K562 (cell line): Measurements from ENCODE around the gene DHRS2. TPM values are rescaled to one million over a fixed set of nuclear protein-coding genes. Genes with fewer than 3 reads are reported as not detected.

Experiments
- CBFB ChIP-seq: sonication (generic); formaldehyde crosslinking; IDR thresholded peaks from 2 replicates; pipeline ENCODE4 v1.4.0; 2020; ENCODE audit warnings: mild to moderate bottlenecking, missing genetic modification reagents
- DACH1 ChIP-seq: fragments of 450-650 bp; IDR thresholded peaks from 2 replicates; pipeline ENCODE4 v1.6.1; 2018; ENCODE audit not compliant: partially characterized antibody
- FUS ChIP-seq: fragments of 200-400 bp; formaldehyde crosslinking; optimal IDR thresholded peaks from 2 replicates; pipeline ENCODE3; 2017; ENCODE audit warnings: low read depth, low read length
- GATAD2B ChIP-seq: fragments of 450-650 bp; IDR thresholded peaks from 2 replicates; pipeline ENCODE4 v1.6.1; 2017; ENCODE audit warnings: mild to moderate bottlenecking, borderline replicate concordance
- MCM2 ChIP-seq: fragments of 450-650 bp; IDR thresholded peaks from 2 replicates; pipeline ENCODE4 v1.6.1; 2017; ENCODE audit warnings: low read depth, mild to moderate bottlenecking
- MEIS2 ChIP-seq: fragments of 450-650 bp; IDR thresholded peaks from 2 replicates; pipeline ENCODE4 v1.6.1; 2014; ENCODE audit warnings: mild to moderate bottlenecking; ENCODE audit not compliant: partially characterized antibody
- MITF ChIP-seq: IDR thresholded peaks from 2 replicates; pipeline ENCODE4 v1.6.1; 2014; ENCODE audit warnings: antibody characterized with exemption
- POLR3A ChIP-seq: IDR thresholded peaks from 2 replicates; pipeline ENCODE4 v1.6.1; 2011; ENCODE audit warnings: borderline replicate concordance, mild to moderate bottlenecking, moderate library complexity; ENCODE audit not compliant: insufficient read length, insufficient read depth; ENCODE audit errors: extremely low read depth
- RBM39 ChIP-seq: fragments of 200-400 bp; formaldehyde crosslinking; optimal IDR thresholded peaks from 2 replicates; pipeline ENCODE3; 2018; ENCODE audit warnings: low read depth, low read length
- SMARCA4 ChIP-seq: fragments of 450-650 bp; IDR thresholded peaks from 2 replicates; pipeline ENCODE4 v1.6.1; 2016
- UBTF ChIP-seq, 2 experiments: IDR thresholded peaks; 2 replicates each; pipeline ENCODE4 v1.6.1; 2012; ENCODE audit warnings: improper control_type of control experiment in 2 of 2, low read depth in 2 of 2, low read length in 2 of 2, borderline replicate concordance in 1 of 2
- ZNF3 ChIP-seq: fragments of 250-450 bp; sonication (Bioruptor Pico); IDR thresholded peaks from 2 replicates; pipeline ENCODE4 v1.5.0; 2021; ENCODE audit warnings: mild to moderate bottlenecking, moderate library complexity
- ZNF41 ChIP-seq: fragments of 250-450 bp; sonication (Bioruptor Pico); conservative IDR thresholded peaks from 2 replicates; pipeline ENCODE4 v1.4.0; 2020; ENCODE audit warnings: mild to moderate bottlenecking
- ZNF699 ChIP-seq: fragments of 250-450 bp; sonication (Bioruptor Pico); IDR thresholded peaks from 2 replicates; pipeline ENCODE4 v1.8.0; 2021; ENCODE audit warnings: mild to moderate bottlenecking, moderate library complexity; ENCODE audit not compliant: insufficient replicate concordance
- ZNF785 ChIP-seq: fragments of 250-450 bp; sonication (Bioruptor Pico); IDR thresholded peaks from 2 replicates; pipeline ENCODE4 v1.4.0; 2020; ENCODE audit warnings: mild to moderate bottlenecking
- polyA plus RNA-seq, 8 experiments: library from polyadenylated mRNA; depleted of rRNA in 4 of 8; stranded (reverse) in 5 of 8; unstranded in 3 of 8; fragments of >200 nt; fragmentation: Nextera tagmentation in 2 of 8; fragmentation: Illumina TruSeq in 1 of 8; extraction: Ambion mirVana in 2 of 8; extraction: Trizol in 1 of 8; gene quantifications; 2 replicates each; pipeline versions ENCODE4 v1.2.1 to v1.2.3, GENCODE V29; 2011 to 2014; ENCODE audit warnings: inconsistent platforms in 1 of 8, missing spikeins in 1 of 8
- total RNA-seq, 7 experiments: library from RNA; depleted of rRNA in 6 of 7; stranded (reverse); fragments of >200 nt in 6 of 7; fragmentation: Illumina TruSeq in 2 of 7; extraction: Trizol in 2 of 7; gene quantifications; 2 replicates each; pipeline versions ENCODE4 v1.2.1 to v1.2.3, GENCODE V29; 2011 to 2021; ENCODE audit warnings: low replicate concordance in 1 of 7
- TF ChIP-seq, protein P1 (sequence below): fragments of 250-450 bp; sonication (Bioruptor Pico); IDR thresholded peaks from 2 replicates; pipeline ENCODE4 v1.4.0; 2020

DHRS2 gene
- total and polyA plus RNA-seq, 9 of the 15 experiments (the other 6 are each of a cell fraction or from before 2014, with no cell fraction given) = 2.9 to 96.8 (median 64.4) TPM

DNA sequence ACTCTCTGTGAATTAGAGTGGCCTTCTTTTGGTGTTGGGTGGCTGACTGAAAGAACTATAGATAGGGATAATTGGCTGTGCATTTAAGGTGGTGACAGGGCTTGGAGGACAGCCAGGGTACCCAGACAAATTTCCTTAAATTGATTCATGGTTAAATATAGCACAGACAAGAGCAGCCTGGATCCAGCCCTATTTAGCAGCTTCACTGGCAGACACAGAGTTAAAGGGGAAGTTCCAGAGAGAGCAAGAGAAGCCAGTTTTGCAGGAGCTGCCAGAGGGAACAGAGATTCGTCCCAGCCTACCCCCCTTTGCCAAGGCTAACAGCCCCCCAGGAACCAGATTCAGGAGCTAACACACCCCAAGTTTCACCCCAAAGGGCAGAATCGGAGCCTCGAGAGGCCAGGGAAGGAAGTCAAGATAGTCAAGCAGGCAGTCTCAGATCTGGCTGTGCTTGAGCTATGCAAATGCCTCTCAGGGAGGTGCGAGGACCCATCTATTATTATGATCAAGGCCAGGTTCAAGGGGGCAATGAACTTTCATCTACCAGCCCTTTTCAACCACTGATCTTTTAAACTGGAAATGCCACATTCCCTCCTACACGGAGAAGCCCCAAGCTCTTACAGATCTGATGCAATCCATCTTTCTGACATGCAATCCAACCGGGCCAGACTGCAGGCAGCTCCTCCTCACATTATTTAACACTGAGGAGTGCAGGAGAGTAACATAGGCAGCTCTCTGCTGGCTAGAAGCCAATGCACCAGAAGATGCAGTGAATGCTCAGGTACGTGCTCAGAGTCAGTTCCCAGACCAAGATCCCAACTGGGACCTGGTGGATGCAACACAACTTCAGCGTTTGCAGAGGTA is 58.2 kb downstream of the DHRS2 start (continued):
- TF ChIP-seq, protein P1, sequence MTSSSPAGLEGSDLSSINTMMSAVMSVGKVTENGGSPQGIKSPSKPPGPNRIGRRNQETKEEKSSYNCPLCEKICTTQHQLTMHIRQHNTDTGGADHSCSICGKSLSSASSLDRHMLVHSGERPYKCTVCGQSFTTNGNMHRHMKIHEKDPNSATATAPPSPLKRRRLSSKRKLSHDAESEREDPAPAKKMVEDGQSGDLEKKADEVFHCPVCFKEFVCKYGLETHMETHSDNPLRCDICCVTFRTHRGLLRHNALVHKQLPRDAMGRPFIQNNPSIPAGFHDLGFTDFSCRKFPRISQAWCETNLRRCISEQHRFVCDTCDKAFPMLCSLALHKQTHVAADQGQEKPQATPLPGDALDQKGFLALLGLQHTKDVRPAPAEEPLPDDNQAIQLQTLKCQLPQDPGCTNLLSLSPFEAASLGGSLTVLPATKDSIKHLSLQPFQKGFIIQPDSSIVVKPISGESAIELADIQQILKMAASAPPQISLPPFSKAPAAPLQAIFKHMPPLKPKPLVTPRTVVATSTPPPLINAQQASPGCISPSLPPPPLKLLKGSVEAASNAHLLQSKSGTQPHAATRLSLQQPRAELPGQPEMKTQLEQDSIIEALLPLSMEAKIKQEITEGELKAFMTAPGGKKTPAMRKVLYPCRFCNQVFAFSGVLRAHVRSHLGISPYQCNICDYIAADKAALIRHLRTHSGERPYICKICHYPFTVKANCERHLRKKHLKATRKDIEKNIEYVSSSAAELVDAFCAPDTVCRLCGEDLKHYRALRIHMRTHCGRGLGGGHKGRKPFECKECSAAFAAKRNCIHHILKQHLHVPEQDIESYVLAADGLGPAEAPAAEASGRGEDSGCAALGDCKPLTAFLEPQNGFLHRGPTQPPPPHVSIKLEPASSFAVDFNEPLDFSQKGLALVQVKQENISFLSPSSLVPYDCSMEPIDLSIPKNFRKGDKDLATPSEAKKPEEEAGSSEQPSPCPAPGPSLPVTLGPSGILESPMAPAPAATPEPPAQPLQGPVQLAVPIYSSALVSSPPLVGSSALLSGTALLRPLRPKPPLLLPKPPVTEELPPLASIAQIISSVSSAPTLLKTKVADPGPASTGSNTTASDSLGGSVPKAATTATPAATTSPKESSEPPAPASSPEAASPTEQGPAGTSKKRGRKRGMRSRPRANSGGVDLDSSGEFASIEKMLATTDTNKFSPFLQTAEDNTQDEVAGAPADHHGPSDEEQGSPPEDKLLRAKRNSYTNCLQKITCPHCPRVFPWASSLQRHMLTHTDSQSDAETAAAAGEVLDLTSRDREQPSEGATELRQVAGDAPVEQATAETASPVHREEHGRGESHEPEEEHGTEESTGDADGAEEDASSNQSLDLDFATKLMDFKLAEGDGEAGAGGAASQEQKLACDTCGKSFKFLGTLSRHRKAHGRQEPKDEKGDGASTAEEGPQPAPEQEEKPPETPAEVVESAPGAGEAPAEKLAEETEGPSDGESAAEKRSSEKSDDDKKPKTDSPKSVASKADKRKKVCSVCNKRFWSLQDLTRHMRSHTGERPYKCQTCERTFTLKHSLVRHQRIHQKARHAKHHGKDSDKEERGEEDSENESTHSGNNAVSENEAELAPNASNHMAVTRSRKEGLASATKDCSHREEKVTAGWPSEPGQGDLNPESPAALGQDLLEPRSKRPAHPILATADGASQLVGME (CRISPR knock-in tag) = 0 out of 2 replicates have a peak, but pooled peaks have one; percentile 35
- TF ChIP-seq GATAD2B (no peak), UBTF (IDR thresholded peaks at IDR 0.05; ENCODE audit: borderline replicate concordance in 1 of 2, low read depth in 2 of 2, low read length in 2 of 2) (no peak), MEIS2 (peak; percentile 86), SMARCA4 (peak; percentile 46; the same call in 1 of the 2 replicates), DACH1 (no peak), ZNF785 (CRISPR knock-in tag) (no peak), ZNF3 (CRISPR knock-in tag) (no peak), MCM2 (no peak), CBFB (CRISPR knock-in tag) (no peak), ZNF41 (no peak), RBM39 (no peak), MITF (no peak), ZNF699 (CRISPR knock-in tag) (no peak), FUS (no peak), POLR3A (no peak)
